ENCODE measurements around the gene RREB1. TPM values are rescaled to one million over a fixed set of nuclear protein-coding genes. Genes with fewer than 3 reads are reported as not detected.

RREB1 gene
- total RNA-seq, 6 experiments from 2014 or later, result 17.5 to 23.5 (median 20.1) TPM

GRCh38 chr6:7131390-7131789 lies 23.6 kb downstream of the RREB1 start:
- Mint-ChIP-seq H3K27ac (no peak overlapping the region), H3K4me1 (ENCODE audit: low read depth) (peaks cover 57% of the 10 kb centered on the region), H3K27me3 (ENCODE audit: insufficient read depth) (no peaks in the 10 kb centered on the region; the same call in 1 of the 2 replicates), H3K36me3 (ENCODE audit: low read depth) (peaks cover 5% of the 10 kb centered on the region; the same call in 1 of the 2 replicates), H3K9me3 (no peaks in the 10 kb centered on the region), H3K4me3 (no peak overlapping the region)
- DNase-seq, result no peak
- no peak for TF ChIP-seq CTCF (IDR thresholded peaks at IDR 0.05)

GRCh38 chr6:7132398-7133035 lies 24.8 kb downstream of the RREB1 start:
- no peak overlapping the region for H3K27ac Mint-ChIP-seq
- H3K9me3 Mint-ChIP-seq, result no peaks in the 10 kb centered on the region
- peaks cover 55% of the 10 kb centered on the region for H3K4me1 Mint-ChIP-seq (ENCODE audit: low read depth)
- H3K36me3 Mint-ChIP-seq (ENCODE audit: low read depth), result peaks cover 5% of the 10 kb centered on the region; the same call in 1 of the 2 replicates
- TF ChIP-seq CTCF (IDR thresholded peaks at IDR 0.05), result no peak
- no peak overlapping the region for H3K4me3 Mint-ChIP-seq
- H3K27me3 Mint-ChIP-seq (ENCODE audit: insufficient read depth), result no peaks in the 10 kb centered on the region; the same call in 1 of the 2 replicates
- no peak for DNase-seq

DNA sequence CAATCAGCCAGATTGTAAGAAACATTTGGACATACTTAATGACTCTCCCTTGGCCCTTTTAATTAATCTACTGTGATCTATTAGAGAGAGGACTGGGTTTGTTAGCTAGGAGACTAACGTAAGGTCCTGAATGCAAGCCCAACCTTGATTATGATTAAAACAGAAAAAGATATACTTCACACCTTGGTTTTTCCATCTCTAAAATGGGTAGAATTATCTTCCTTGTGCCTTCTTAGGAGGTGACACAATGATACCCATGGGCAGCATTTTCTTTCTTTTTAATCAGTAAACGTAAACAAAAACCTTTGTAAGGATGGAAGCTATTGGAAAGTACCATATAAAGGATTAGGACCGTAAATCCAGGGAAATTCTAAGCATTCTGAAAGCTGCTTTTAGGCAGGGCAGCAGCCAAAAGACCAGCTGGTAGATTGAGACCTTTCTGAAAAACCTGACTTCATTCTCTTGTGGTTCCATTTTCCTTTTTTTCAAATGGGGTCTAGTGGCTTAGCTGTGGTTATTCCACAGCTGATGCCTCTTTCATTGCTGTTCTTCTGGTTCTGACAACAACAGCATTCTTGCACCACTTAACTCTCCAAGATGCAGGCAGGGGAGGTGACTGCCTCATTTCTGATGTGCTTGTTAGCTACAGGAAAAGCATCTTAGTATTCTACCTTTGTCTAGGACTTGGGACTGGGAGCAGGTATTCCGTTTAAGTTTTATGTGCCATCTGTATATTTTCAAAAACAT lies 27.4 kb downstream of the RREB1 start:
- peaks cover 57% of the 10 kb centered on the region for H3K4me1 Mint-ChIP-seq (ENCODE audit: low read depth)
- H3K27ac Mint-ChIP-seq, result peak overlapping the region; percentile 18; the same call in 1 of the 2 replicates
- DNase-seq, result no peak

GRCh38 chr6:7135755-7136154 lies 28.0 kb downstream of the RREB1 start:
- H3K9me3 Mint-ChIP-seq, result no peaks in the 10 kb centered on the region
- TF ChIP-seq CTCF (IDR thresholded peaks at IDR 0.05), result no peak
- peak overlapping the region; percentile 18; the same call in 1 of the 2 replicates for H3K27ac Mint-ChIP-seq
- peaks cover 58% of the 10 kb centered on the region for H3K4me1 Mint-ChIP-seq (ENCODE audit: low read depth)
- peaks cover 5% of the 10 kb centered on the region; the same call in 1 of the 2 replicates for H3K36me3 Mint-ChIP-seq (ENCODE audit: low read depth)
- DNase-seq, result no peak
- no peak overlapping the region for H3K4me3 Mint-ChIP-seq
- H3K27me3 Mint-ChIP-seq (ENCODE audit: insufficient read depth), result no peaks in the 10 kb centered on the region; the same call in 1 of the 2 replicates

More for the DNA sequence above, 27.4 kb downstream of the RREB1 start:
- H3K27me3 Mint-ChIP-seq (ENCODE audit: insufficient read depth), result no peaks in the 10 kb centered on the region; the same call in 1 of the 2 replicates
- no peaks in the 10 kb centered on the region for H3K9me3 Mint-ChIP-seq
- TF ChIP-seq CTCF (IDR thresholded peaks at IDR 0.05), result no peak
- H3K4me3 Mint-ChIP-seq, result no peak overlapping the region
- H3K36me3 Mint-ChIP-seq (ENCODE audit: low read depth), result peaks cover 5% of the 10 kb centered on the region; the same call in 1 of the 2 replicates

DNA sequence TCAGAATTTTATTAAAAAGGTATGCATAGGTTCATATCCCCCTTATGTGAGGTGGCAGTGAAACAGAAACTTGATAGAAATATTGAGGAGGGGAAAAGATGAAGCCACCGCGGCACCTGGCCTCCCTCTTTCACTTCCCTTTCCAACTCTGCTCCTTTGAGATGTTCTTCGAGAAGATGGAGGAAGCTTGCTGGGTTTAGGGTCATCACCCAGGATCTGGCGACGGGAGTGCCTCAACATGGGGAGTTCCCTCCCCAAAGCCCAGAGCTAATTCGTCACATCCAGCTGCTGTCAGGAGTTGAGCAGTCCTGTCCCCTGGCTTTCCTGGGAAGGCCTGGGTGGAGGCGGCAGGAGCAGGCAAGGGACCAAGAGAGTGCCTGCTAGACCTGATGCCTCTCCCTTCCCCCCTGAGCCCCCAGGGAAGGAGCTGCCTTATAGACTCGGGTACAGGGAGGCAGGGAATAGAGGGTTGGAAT lies 29.1 kb downstream of the RREB1 start:
- H3K36me3 Mint-ChIP-seq (ENCODE audit: low read depth), result peaks cover 5% of the 10 kb centered on the region; the same call in 1 of the 2 replicates
- no peak for TF ChIP-seq CTCF (IDR thresholded peaks at IDR 0.05)
- peaks cover 2% of the 10 kb centered on the region for H3K27me3 Mint-ChIP-seq (ENCODE audit: insufficient read depth)
- H3K4me3 Mint-ChIP-seq, result peak overlapping the region; percentile 80; the same call in 1 of the 2 replicates
- H3K4me1 Mint-ChIP-seq (ENCODE audit: low read depth), result peaks cover 65% of the 10 kb centered on the region
- peak overlapping the region; percentile 87 for H3K27ac Mint-ChIP-seq
- no peak for DNase-seq
- no peaks in the 10 kb centered on the region for H3K9me3 Mint-ChIP-seq
